Neuronal stem cell (in vitro differentiated cells): ENCODE data around the gene F7. TPM values are rescaled to one million over a fixed set of nuclear protein-coding genes. Genes with fewer than 3 reads are reported as not detected.

Experiments
- small RNA-seq: library from polyadenylated mRNA; stranded (forward); fragments of <200 nt; extraction: miRNeasy Mini kit (QIAGEN cat#:217004); gene quantifications from one replicate; pipeline ENCODE3, GENCODE V24; 2013; ENCODE audit not compliant: insufficient read depth

F7 gene

Small RNAs within 50 kb of the gene (small RNA-seq; reads per million reads assigned to genes)
- not detected for gene AL137002.1
